GM23338 (cell line): Measurements from ENCODE around the gene ASPSCR1. TPM values are rescaled to one million over a fixed set of nuclear protein-coding genes. Genes with fewer than 3 reads are reported as not detected.

ENCODE experiments used
- ATAC-seq: fragments of 200-7000 bp; cut with Tn5 transposase; 3 replicates; pipeline ENCODE4 v1.9.1; 2020
- DNase-seq: peaks from one replicate; pipeline ENCODE4 v3.0.0-alpha.2; 2015; ENCODE audit warnings: low spot score
- H2AFZ ChIP-seq: fragments of 200-600 bp; sonication (generic); 2 replicates; pipeline ENCODE4 v1.8.0; 2016; ENCODE audit warnings: antibody characterized with exemption, mild to moderate bottlenecking, moderate library complexity
- H3F3A ChIP-seq: fragments of 200-600 bp; sonication (generic); replicated peaks from 2 replicates; pipeline ENCODE4 v1.8.0; 2017; ENCODE audit warnings: antibody characterized with exemption, mixed run types, low read depth
- H3K27ac ChIP-seq: fragments of 200-600 bp; sonication (generic); 2 replicates; pipeline ENCODE4 v1.6.1; 2016; ENCODE audit warnings: low read depth
- H3K27me3 ChIP-seq: fragments of 200-600 bp; sonication (generic); 2 replicates; pipeline ENCODE4 v1.8.0; 2016; ENCODE audit warnings: mild to moderate bottlenecking, mixed run types, moderate library complexity; ENCODE audit not compliant: insufficient read depth
- H3K36me3 ChIP-seq: fragments of 200-600 bp; sonication (generic); 2 replicates; pipeline ENCODE4 v1.8.0; 2016; ENCODE audit warnings: mild to moderate bottlenecking; ENCODE audit not compliant: insufficient read depth
- H3K4me1 ChIP-seq: fragments of 200-600 bp; sonication (generic); 2 replicates; pipeline ENCODE4 v1.8.0; 2016; ENCODE audit warnings: mild to moderate bottlenecking, moderate library complexity; ENCODE audit not compliant: insufficient read depth
- H3K4me2 ChIP-seq: fragments of 200-600 bp; sonication (generic); 2 replicates; pipeline ENCODE4 v1.7.1; 2017; ENCODE audit warnings: mixed run types
- H3K4me3 ChIP-seq: fragments of 200-600 bp; sonication (generic); 2 replicates; pipeline ENCODE4 v1.6.1; 2016; ENCODE audit warnings: mixed run types
- H3K79me2 ChIP-seq: fragments of 200-600 bp; sonication (generic); replicated peaks from 2 replicates; pipeline ENCODE4 v1.8.0; 2017; ENCODE audit warnings: mild to moderate bottlenecking; ENCODE audit not compliant: insufficient read depth
- H3K9me2 ChIP-seq: fragments of 200-600 bp; sonication (generic); 2 replicates; pipeline ENCODE4 v1.8.0; 2017; ENCODE audit not compliant: insufficient read depth
- H4K20me1 ChIP-seq: fragments of 200-600 bp; sonication (generic); replicated peaks from 2 replicates; pipeline ENCODE4 v1.8.0; 2017; ENCODE audit warnings: mild to moderate bottlenecking; ENCODE audit not compliant: insufficient read depth
- H3K27ac Mint-ChIP-seq: 2 replicates; pipeline ENCODE4 v1.8.0; 2020; ENCODE audit warnings: inconsistent platforms, mild to moderate bottlenecking, moderate library complexity, mixed read lengths
- H3K27me3 Mint-ChIP-seq: 3 replicates; pipeline ENCODE4 v1.8.0; 2022; ENCODE audit warnings: low read depth, mild to moderate bottlenecking, moderate library complexity, mixed read lengths, inconsistent platforms; ENCODE audit not compliant: insufficient read depth, poor library complexity
- H3K36me3 Mint-ChIP-seq: 3 replicates; pipeline ENCODE4 v1.8.0; 2021; ENCODE audit warnings: low read depth, mild to moderate bottlenecking, inconsistent platforms, moderate library complexity, mixed read lengths
- H3K4me1 Mint-ChIP-seq: 3 replicates; pipeline ENCODE4 v1.8.0; 2020; ENCODE audit warnings: mild to moderate bottlenecking, inconsistent platforms, mixed read lengths
- H3K4me3 Mint-ChIP-seq: 3 replicates; pipeline ENCODE4 v1.8.0; 2021; ENCODE audit warnings: moderate library complexity, mild to moderate bottlenecking, inconsistent platforms, mixed read lengths
- H3K9me3 Mint-ChIP-seq: 3 replicates; pipeline ENCODE4 v1.8.0; 2020; ENCODE audit warnings: moderate library complexity, mild to moderate bottlenecking, inconsistent platforms, mixed read lengths
- CREB1 ChIP-seq: fragments of 250-450 bp; sonication (Bioruptor Pico); IDR thresholded peaks from 2 replicates; pipeline ENCODE4 v1.5.0; 2020; ENCODE audit warnings: low read depth, mild to moderate bottlenecking, moderate library complexity
- EZH2 ChIP-seq: fragments of 200-600 bp; sonication (generic); IDR thresholded peaks from one replicate; pipeline ENCODE4 v1.8.0; 2017; ENCODE audit warnings: antibody characterized with exemption, mild to moderate bottlenecking, low read depth; ENCODE audit not compliant: unreplicated experiment
- EZH2phosphoT487 ChIP-seq: fragments of 200-600 bp; sonication (generic); IDR thresholded peaks from one replicate; pipeline ENCODE4 v1.8.1; 2018; ENCODE audit warnings: antibody characterized with exemption; ENCODE audit not compliant: unreplicated experiment
- JUNB ChIP-seq: IDR thresholded peaks from one replicate; pipeline ENCODE4 v1.6.1; 2016; ENCODE audit warnings: antibody characterized with exemption; ENCODE audit not compliant: unreplicated experiment
- NANOG ChIP-seq: IDR thresholded peaks from 2 replicates; pipeline ENCODE4 v1.6.1; 2016; ENCODE audit warnings: antibody characterized with exemption, borderline replicate concordance
- POLR2AphosphoS5 ChIP-seq: IDR thresholded peaks from 2 replicates; pipeline ENCODE4 v1.6.1; 2016; ENCODE audit warnings: antibody characterized with exemption, low read depth
- STAT1 ChIP-seq: IDR thresholded peaks from one replicate; pipeline ENCODE4 v1.6.1; 2016; ENCODE audit warnings: antibody characterized with exemption; ENCODE audit not compliant: unreplicated experiment
- ZNF114 ChIP-seq: fragments of 250-450 bp; sonication (Bioruptor Pico); IDR thresholded peaks from 2 replicates; pipeline ENCODE4 v1.5.0; 2020; ENCODE audit warnings: mild to moderate bottlenecking, moderate library complexity
- ZNF331 ChIP-seq: fragments of 250-450 bp; sonication (Bioruptor Pico); IDR thresholded peaks from 2 replicates; pipeline ENCODE4 v1.5.0; 2020; ENCODE audit warnings: low read depth, mild to moderate bottlenecking, moderate library complexity
- polyA plus RNA-seq: library from polyadenylated mRNA; unstranded; fragments of >200 nt; fragmentation: Nextera tagmentation; extraction: Ambion mirVana; gene quantifications from 2 replicates; pipeline ENCODE4 v1.2.1, GENCODE V29; 2016
- total RNA-seq: library from RNA; depleted of rRNA; stranded (reverse); fragments of >200 nt; shearing (Covaris generic); gene quantifications from 2 replicates; pipeline ENCODE4 v1.2.3, GENCODE V29; 2014
- TF ChIP-seq, protein P1 (sequence below): IDR thresholded peaks from one replicate; pipeline ENCODE4 v1.6.1; 2018; ENCODE audit warnings: antibody characterized with exemption; ENCODE audit not compliant: unreplicated experiment
- TF ChIP-seq, protein P2 (sequence below): fragments of 250-450 bp; sonication (Bioruptor Pico); IDR thresholded peaks from 2 replicates; pipeline ENCODE4 v1.5.0; 2020; ENCODE audit warnings: mild to moderate bottlenecking, moderate library complexity
- TF ChIP-seq, protein P3 (sequence below), 2 experiments: fragments of 200-600 bp in 1 of 2; sonication (generic) in 1 of 2; conservative IDR thresholded peaks; 2 replicates each; pipeline versions ENCODE4 v1.5.1 to v1.6.1; 2016 to 2017; ENCODE audit warnings: antibody characterized with exemption in 2 of 2, low read depth in 2 of 2, mild to moderate bottlenecking in 2 of 2, moderate library complexity in 1 of 2
- TF ChIP-seq, protein P4 (sequence below): IDR thresholded peaks from 2 replicates; pipeline ENCODE4 v1.6.1; 2016; ENCODE audit warnings: antibody characterized with exemption

The ASPSCR1 gene
- total and polyA plus RNA-seq, 2 experiments from 2014 or later: 44.2 to 46.9 TPM

DNA sequence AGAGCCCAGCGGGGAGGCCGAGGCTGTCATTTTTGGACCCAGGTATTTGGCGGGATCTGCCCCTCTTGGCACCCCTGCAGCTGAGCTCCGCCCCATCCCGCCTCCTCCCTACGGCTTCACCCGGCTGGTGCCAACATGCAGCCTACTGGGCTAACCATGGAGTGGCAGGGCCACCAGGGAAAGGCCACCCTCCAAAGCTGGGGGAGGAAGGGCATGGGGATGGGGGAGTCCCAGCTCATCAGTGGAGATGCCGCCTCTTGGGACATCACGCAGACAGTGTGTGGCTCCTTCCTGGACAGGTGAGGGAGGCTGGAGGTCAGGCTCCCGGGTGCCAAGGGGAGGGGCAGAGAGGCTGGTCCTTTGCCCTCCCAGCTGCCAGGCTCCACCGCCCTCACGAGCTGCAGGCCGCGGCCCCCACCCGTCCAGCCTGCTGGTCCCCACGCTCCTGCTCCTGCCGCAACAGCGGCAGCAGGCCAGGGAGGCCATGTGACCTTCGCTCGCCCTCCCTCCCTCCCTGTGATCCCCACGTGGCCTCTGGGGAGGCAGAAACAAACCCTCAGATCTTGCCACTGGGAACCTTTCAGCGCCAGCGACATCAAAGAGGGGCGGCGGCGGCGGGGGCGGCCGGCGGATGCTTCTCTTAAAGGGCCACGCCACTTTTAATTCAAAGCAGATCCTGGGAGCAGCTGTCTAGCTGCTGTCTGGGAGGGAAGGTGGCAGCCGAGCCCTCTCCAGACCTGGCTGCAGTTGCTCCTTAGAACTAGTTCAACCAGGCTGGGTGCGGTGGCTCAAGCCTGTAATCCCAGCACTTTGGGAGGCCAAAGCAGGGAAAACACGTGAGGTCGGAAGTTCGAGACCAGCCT, 9.7 kb upstream of the ASPSCR1 start:
- Histone ChIP-seq H3K79me2 (no peaks in the 10 kb centered on the region), H3K36me3 (no peaks in the 10 kb centered on the region), H3K9me2 (no peaks in the 10 kb centered on the region), H3F3A (peaks cover 14% of the 10 kb centered on the region), H3K27me3 (peaks cover 62% of the 10 kb centered on the region), H3K4me2 (peak overlapping the region; percentile 76), H2AFZ (peak overlapping the region; percentile 92), H3K4me1 (peaks cover 21% of the 10 kb centered on the region), H3K4me3 (peak overlapping the region; percentile 47), H4K20me1 (no peaks in the 10 kb centered on the region), H3K27ac (no peak overlapping the region)
- Mint-ChIP-seq H3K27ac (no peak overlapping the region), H3K27me3 (peaks cover 52% of the 10 kb centered on the region), H3K4me1 (peaks cover 3% of the 10 kb centered on the region; the same call in 1 of the 3 replicates), H3K9me3 (peaks cover 7% of the 10 kb centered on the region), H3K4me3 (peak overlapping the region; percentile 10; the same call in 1 of the 3 replicates), H3K36me3 (peaks cover 3% of the 10 kb centered on the region; the same call in 1 of the 3 replicates)
- TF ChIP-seq, protein P1, sequence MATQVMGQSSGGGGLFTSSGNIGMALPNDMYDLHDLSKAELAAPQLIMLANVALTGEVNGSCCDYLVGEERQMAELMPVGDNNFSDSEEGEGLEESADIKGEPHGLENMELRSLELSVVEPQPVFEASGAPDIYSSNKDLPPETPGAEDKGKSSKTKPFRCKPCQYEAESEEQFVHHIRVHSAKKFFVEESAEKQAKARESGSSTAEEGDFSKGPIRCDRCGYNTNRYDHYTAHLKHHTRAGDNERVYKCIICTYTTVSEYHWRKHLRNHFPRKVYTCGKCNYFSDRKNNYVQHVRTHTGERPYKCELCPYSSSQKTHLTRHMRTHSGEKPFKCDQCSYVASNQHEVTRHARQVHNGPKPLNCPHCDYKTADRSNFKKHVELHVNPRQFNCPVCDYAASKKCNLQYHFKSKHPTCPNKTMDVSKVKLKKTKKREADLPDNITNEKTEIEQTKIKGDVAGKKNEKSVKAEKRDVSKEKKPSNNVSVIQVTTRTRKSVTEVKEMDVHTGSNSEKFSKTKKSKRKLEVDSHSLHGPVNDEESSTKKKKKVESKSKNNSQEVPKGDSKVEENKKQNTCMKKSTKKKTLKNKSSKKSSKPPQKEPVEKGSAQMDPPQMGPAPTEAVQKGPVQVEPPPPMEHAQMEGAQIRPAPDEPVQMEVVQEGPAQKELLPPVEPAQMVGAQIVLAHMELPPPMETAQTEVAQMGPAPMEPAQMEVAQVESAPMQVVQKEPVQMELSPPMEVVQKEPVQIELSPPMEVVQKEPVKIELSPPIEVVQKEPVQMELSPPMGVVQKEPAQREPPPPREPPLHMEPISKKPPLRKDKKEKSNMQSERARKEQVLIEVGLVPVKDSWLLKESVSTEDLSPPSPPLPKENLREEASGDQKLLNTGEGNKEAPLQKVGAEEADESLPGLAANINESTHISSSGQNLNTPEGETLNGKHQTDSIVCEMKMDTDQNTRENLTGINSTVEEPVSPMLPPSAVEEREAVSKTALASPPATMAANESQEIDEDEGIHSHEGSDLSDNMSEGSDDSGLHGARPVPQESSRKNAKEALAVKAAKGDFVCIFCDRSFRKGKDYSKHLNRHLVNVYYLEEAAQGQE: no peak
- TF ChIP-seq, protein P2, sequence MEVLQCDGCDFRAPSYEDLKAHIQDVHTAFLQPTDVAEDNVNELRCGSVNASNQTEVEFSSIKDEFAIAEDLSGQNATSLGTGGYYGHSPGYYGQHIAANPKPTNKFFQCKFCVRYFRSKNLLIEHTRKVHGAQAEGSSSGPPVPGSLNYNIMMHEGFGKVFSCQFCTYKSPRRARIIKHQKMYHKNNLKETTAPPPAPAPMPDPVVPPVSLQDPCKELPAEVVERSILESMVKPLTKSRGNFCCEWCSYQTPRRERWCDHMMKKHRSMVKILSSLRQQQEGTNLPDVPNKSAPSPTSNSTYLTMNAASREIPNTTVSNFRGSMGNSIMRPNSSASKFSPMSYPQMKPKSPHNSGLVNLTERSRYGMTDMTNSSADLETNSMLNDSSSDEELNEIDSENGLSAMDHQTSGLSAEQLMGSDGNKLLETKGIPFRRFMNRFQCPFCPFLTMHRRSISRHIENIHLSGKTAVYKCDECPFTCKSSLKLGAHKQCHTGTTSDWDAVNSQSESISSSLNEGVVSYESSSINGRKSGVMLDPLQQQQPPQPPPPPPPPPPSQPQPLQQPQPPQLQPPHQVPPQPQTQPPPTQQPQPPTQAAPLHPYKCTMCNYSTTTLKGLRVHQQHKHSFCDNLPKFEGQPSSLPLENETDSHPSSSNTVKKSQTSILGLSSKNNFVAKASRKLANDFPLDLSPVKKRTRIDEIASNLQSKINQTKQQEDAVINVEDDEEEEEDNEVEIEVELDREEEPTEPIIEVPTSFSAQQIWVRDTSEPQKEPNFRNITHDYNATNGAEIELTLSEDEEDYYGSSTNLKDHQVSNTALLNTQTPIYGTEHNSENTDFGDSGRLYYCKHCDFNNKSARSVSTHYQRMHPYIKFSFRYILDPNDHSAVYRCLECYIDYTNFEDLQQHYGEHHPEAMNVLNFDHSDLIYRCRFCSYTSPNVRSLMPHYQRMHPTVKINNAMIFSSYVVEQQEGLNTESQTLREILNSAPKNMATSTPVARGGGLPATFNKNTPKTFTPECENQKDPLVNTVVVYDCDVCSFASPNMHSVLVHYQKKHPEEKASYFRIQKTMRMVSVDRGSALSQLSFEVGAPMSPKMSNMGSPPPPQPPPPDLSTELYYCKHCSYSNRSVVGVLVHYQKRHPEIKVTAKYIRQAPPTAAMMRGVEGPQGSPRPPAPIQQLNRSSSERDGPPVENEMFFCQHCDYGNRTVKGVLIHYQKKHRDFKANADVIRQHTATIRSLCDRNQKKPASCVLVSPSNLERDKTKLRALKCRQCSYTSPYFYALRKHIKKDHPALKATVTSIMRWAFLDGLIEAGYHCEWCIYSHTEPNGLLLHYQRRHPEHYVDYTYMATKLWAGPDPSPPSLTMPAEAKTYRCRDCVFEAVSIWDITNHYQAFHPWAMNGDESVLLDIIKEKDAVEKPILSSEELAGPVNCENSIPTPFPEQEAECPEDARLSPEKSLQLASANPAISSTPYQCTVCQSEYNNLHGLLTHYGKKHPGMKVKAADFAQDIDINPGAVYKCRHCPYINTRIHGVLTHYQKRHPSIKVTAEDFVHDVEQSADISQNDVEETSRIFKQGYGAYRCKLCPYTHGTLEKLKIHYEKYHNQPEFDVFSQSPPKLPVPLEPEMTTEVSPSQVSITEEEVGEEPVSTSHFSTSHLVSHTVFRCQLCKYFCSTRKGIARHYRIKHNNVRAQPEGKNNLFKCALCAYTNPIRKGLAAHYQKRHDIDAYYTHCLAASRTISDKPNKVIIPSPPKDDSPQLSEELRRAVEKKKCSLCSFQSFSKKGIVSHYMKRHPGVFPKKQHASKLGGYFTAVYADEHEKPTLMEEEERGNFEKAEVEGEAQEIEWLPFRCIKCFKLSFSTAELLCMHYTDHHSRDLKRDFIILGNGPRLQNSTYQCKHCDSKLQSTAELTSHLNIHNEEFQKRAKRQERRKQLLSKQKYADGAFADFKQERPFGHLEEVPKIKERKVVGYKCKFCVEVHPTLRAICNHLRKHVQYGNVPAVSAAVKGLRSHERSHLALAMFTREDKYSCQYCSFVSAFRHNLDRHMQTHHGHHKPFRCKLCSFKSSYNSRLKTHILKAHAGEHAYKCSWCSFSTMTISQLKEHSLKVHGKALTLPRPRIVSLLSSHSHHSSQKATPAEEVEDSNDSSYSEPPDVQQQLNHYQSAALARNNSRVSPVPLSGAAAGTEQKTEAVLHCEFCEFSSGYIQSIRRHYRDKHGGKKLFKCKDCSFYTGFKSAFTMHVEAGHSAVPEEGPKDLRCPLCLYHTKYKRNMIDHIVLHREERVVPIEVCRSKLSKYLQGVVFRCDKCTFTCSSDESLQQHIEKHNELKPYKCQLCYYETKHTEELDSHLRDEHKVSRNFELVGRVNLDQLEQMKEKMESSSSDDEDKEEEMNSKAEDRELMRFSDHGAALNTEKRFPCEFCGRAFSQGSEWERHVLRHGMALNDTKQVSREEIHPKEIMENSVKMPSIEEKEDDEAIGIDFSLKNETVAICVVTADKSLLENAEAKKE (CRISPR knock-in tag): no peak
- peak; percentile 34; the same call in 1 of the 2 replicates for TF ChIP-seq POLR2AphosphoS5
- TF ChIP-seq, protein P3, sequence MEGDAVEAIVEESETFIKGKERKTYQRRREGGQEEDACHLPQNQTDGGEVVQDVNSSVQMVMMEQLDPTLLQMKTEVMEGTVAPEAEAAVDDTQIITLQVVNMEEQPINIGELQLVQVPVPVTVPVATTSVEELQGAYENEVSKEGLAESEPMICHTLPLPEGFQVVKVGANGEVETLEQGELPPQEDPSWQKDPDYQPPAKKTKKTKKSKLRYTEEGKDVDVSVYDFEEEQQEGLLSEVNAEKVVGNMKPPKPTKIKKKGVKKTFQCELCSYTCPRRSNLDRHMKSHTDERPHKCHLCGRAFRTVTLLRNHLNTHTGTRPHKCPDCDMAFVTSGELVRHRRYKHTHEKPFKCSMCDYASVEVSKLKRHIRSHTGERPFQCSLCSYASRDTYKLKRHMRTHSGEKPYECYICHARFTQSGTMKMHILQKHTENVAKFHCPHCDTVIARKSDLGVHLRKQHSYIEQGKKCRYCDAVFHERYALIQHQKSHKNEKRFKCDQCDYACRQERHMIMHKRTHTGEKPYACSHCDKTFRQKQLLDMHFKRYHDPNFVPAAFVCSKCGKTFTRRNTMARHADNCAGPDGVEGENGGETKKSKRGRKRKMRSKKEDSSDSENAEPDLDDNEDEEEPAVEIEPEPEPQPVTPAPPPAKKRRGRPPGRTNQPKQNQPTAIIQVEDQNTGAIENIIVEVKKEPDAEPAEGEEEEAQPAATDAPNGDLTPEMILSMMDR (conservative IDR thresholded peaks at IDR 0.05; ENCODE audit: low read depth in 2 of 2): no peak
- no peak for TF ChIP-seq JUNB
- no peak for TF ChIP-seq NANOG
- 0 out of 2 replicates have a peak, but pooled peaks have one; percentile 15 for TF ChIP-seq CREB1 (CRISPR knock-in tag)
- TF ChIP-seq ZNF331: no peak
- no peak for TF ChIP-seq EZH2phosphoT487
- no peak for TF ChIP-seq EZH2
- TF ChIP-seq, protein P4, sequence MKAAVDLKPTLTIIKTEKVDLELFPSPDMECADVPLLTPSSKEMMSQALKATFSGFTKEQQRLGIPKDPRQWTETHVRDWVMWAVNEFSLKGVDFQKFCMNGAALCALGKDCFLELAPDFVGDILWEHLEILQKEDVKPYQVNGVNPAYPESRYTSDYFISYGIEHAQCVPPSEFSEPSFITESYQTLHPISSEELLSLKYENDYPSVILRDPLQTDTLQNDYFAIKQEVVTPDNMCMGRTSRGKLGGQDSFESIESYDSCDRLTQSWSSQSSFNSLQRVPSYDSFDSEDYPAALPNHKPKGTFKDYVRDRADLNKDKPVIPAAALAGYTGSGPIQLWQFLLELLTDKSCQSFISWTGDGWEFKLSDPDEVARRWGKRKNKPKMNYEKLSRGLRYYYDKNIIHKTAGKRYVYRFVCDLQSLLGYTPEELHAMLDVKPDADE: no peak
- TF ChIP-seq STAT1: no peak
- TF ChIP-seq ZNF114: no peak
- peak; percentile 75 for ATAC-seq
- peak; percentile 93 for DNase-seq
